ELR (cell line): ENCODE data around the gene JPH3.

Experiments
- DNase-seq: peaks from one replicate; pipeline ENCODE4 v3.0.0-alpha.2; 2015; ENCODE audit warnings: low read depth

The JPH3 gene

GRCh38 chr16:87697792-87698191 lies 95.5 kb downstream of the JPH3 start:
- no peak for DNase-seq

- no peak for DNase-seq
Measured at GRCh38 chr16:87698241-87698640, 95.9 kb downstream of the JPH3 start.

GRCh38 chr16:87698676-87699199 lies 96.4 kb downstream of the JPH3 start:
- no peak for DNase-seq

- no peak for DNase-seq
Measured at GRCh38 chr16:87700406-87701077, 98.2 kb downstream of the JPH3 start.

GRCh38 chr16:87701078-87701460 lies 98.8 kb downstream of the JPH3 start:
- no peak for DNase-seq

GRCh38 chr16:87701505-87701921 lies 99.2 kb downstream of the JPH3 start:
- no peak for DNase-seq

- peak; percentile 44 for DNase-seq
Measured at GRCh38 chr16:87702325-87702811, 100.1 kb downstream of the JPH3 start.

GRCh38 chr16:87703071-87703470 lies 100.8 kb downstream of the JPH3 start:
- DNase-seq: no peak

- no peak for DNase-seq
Measured at GRCh38 chr16:87703835-87704375, 101.6 kb downstream of the JPH3 start.

GRCh38 chr16:87704754-87705353 lies 102.5 kb downstream of the JPH3 start:
- DNase-seq: no peak

GRCh38 chr16:87705771-87706277 lies 103.5 kb downstream of the JPH3 start:
- no peak for DNase-seq

- DNase-seq: no peak
Measured at GRCh38 chr16:87706278-87707000, 104.1 kb downstream of the JPH3 start.

GRCh38 chr16:87707097-87707496 lies 104.8 kb downstream of the JPH3 start:
- no peak for DNase-seq

- DNase-seq: no peak
Measured at GRCh38 chr16:87707714-87708580, 105.6 kb downstream of the JPH3 start.

GRCh38 chr16:87708881-87709638 lies 106.8 kb downstream of the JPH3 start:
- DNase-seq: no peak

- no peak for DNase-seq
Measured at GRCh38 chr16:87709677-87710076, 107.4 kb downstream of the JPH3 start.

GRCh38 chr16:87710887-87711286 lies 108.6 kb downstream of the JPH3 start:
- no peak for DNase-seq

- DNase-seq: no peak
Measured at GRCh38 chr16:87712184-87712762, 110.0 kb downstream of the JPH3 start.

GRCh38 chr16:87713451-87714229 lies 111.3 kb downstream of the JPH3 start:
- no peak for DNase-seq
